ENCODE data around the gene PPP1R36. TPM values are rescaled to one million over a fixed set of nuclear protein-coding genes. Genes with fewer than 3 reads are reported as not detected.

Gene PPP1R36
- total and polyA plus RNA-seq, 12 donors = 0.27 to 2.2 (median 0.93) TPM

GRCh38 chr14:64525354-64525753 is 24.4 kb upstream of the PPP1R36 start:
- DNase-seq = no peak
- Histone ChIP-seq H3K27me3 (no peaks in the 10 kb centered on the region), H3K36me3 (replicated peaks in 1 of 2) (peaks cover 0 to 12% of the 10 kb centered on the region in 2 donors), H3K9me3 (replicated peaks in 1 of 3) (no peaks in the 10 kb centered on the region), H3K4me1 (replicated peaks in 1 of 2) (no peaks in the 10 kb centered on the region), H3K27ac (no peak overlapping the region), H3K4me3 (no peak overlapping the region)
- TF ChIP-seq CTCF (IDR thresholded peaks at IDR 0.05) (no peak), POLR2A (IDR thresholded peaks at IDR 0.05) (no peak)
- WGBS, 4 donors = 92 to 98% (median 95%) methylated on average over 2 of the region's 2 CpGs
- intact Hi-C loops (cut with DNase I) = no loop called here

DNA sequence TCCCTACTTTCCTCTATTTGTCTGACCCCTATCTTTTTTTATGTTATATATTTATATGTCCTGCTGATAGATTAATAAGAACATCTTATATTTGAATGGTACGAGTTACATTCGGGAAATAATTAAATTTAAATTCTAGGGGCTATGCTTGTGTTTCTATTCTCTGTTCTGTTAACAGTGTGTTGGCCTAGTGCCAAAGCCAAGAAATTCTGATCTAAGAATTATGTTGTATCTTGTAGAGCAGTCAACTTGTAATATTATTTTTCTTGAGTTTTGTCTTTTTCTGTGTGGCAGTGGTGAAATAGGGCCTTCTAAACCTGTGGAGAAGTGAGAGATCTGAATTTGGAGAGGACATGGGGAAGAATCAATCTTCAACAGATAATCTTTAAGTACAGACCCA is 18.2 kb upstream of the PPP1R36 start:
- no peaks in the 10 kb centered on the region for H3K27me3 ChIP-seq
- WGBS, 4 donors = 71 to 86% (median 78%) methylated on average over 2 of the region's 2 CpGs
- intact Hi-C loops (cut with DNase I) = no loop called here
- no peaks in the 10 kb centered on the region for H3K4me1 ChIP-seq (replicated peaks in 1 of 2)
- H3K4me3 ChIP-seq = no peak overlapping the region
- TF ChIP-seq CTCF (IDR thresholded peaks at IDR 0.05) (no peak), POLR2A (IDR thresholded peaks at IDR 0.05) (no peak)
- no peak overlapping the region for H3K27ac ChIP-seq
- H3K36me3 ChIP-seq (replicated peaks in 1 of 2) = no peaks in the 10 kb centered on the region
- H3K9me3 ChIP-seq (replicated peaks in 1 of 3) = no peaks in the 10 kb centered on the region
- DNase-seq = no peak

- Histone ChIP-seq H3K27me3 (no peaks in the 10 kb centered on the region), H3K4me3 (no peak overlapping the region), H3K9me3 (replicated peaks in 1 of 3) (no peaks in the 10 kb centered on the region), H3K27ac (no peak overlapping the region), H3K4me1 (replicated peaks in 1 of 2) (peaks cover 0 to 12% of the 10 kb centered on the region in 2 donors), H3K36me3 (replicated peaks in 1 of 2) (no peaks in the 10 kb centered on the region)
- no peak for DNase-seq
- WGBS, 4 donors = 77 to 85% (median 81%) methylated on average over 4 of the region's 4 CpGs
- intact Hi-C loops (cut with DNase I) = no loop called here
- TF ChIP-seq POLR2A (IDR thresholded peaks at IDR 0.05) (no peak), CTCF (IDR thresholded peaks at IDR 0.05) (no peak)
Observed at GRCh38 chr14:64536488-64537245, 13.1 kb upstream of the PPP1R36 start.

- TF ChIP-seq POLR2A (IDR thresholded peaks at IDR 0.05) = peak; percentile 79 to 92
- TF ChIP-seq CTCF (IDR thresholded peaks at IDR 0.05) = peak; percentile 63 to 92 (median 80)
- Histone ChIP-seq H3K36me3 (replicated peaks in 1 of 2) (no peaks in the 10 kb centered on the region), H3K27me3 (no peaks in the 10 kb centered on the region), H3K9me3 (replicated peaks in 1 of 3) (no peaks in the 10 kb centered on the region), H3K4me1 (replicated peaks in 1 of 2) (peaks cover 0 to 12% of the 10 kb centered on the region in 2 donors), H3K4me3 (peak within 1 kb of the TSS; percentile 5 to 63 (median 38)), H3K27ac (peak within 1 kb of the TSS; percentile 35 to 88 (median 81))
- DNase-seq = peak; percentile 99 to 100 (median 99)
- WGBS, 4 donors = 6 to 16% (median 10%) methylated on average over 35 to 79 of the region's 79 CpGs
- intact Hi-C loops (cut with DNase I) = loop anchor here (5.0 kb wide), 1 partner anchor 92 kb away; no protein-coding TSS in a partner anchor
Observed at GRCh38 chr14:64540208-64541202, 9.3 kb upstream of the PPP1R36 start, which contains the start of gene HSPA2. Gene HSPA2, plus strand, starts transcription at chr14:64540741. Its CDS starts 109 bp downstream, at chr14:64540850.

Measured in adrenal gland (tissue), 12 donors.